Mesothelial cell of epicardium (in vitro differentiated cells): Measurements from ENCODE around the gene IL4I1. TPM values are rescaled to one million over a fixed set of nuclear protein-coding genes. Genes with fewer than 3 reads are reported as not detected.

Experiments used
- DNase-seq, 2 experiments: peaks; one replicate each; pipeline ENCODE4 v3.0.0; 2021; ENCODE audit warnings: low spot score in 2 of 2; ENCODE audit not compliant: unreplicated experiment in 2 of 2
- H3K27ac Mint-ChIP-seq: 2 replicates; pipeline ENCODE4 v1.8.0; 2021; ENCODE audit warnings: mixed read lengths
- H3K27me3 Mint-ChIP-seq: 2 replicates; pipeline ENCODE4 v1.8.0; 2021; ENCODE audit warnings: low read depth, mixed read lengths
- H3K36me3 Mint-ChIP-seq: 2 replicates; pipeline ENCODE4 v1.8.0; 2021; ENCODE audit warnings: mixed read lengths
- H3K4me1 Mint-ChIP-seq: 2 replicates; pipeline ENCODE4 v1.8.0; 2021; ENCODE audit warnings: mixed read lengths
- H3K4me3 Mint-ChIP-seq: 2 replicates; pipeline ENCODE4 v1.8.0; 2021; ENCODE audit warnings: mild to moderate bottlenecking, moderate library complexity, mixed read lengths
- H3K9me3 Mint-ChIP-seq: 2 replicates; pipeline ENCODE4 v1.8.0; 2021; ENCODE audit warnings: mixed read lengths
- CTCF ChIP-seq: fragments of 200-600 bp; sonication (generic); IDR thresholded peaks from one replicate; pipeline ENCODE4 v1.5.0; 2021; ENCODE audit warnings: antibody characterized with exemption; ENCODE audit not compliant: unreplicated experiment
- total RNA-seq: library from RNA; stranded (reverse); gene quantifications from 3 replicates; pipeline ENCODE4 v1.2.1, GENCODE V29; 2021

The IL4I1 gene
- total RNA-seq, 1 donor from 2014 or later, result 1.7 TPM

DNA sequence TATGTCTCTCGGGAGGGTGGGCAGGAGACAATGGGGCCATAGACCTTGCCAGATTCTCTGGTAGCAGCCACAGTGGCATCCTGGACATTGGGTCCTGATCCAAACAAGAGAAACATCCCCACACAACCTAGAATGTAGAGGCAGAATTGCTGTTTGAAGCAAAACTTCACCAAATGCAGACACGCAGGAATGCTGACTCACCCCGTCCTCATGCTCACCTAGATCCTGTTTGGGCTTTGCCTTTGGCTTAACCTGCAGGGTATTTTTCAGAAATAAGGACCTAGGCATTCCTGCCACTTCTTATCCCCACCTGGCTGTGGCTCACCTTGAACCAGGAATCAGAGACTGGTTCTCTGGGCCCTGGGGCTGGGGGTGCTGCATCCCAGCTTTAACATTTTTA lies 11.9 kb downstream of the IL4I1 start:
- H3K4me1 Mint-ChIP-seq, result no peaks in the 10 kb centered on the region
- no peak for DNase-seq
- H3K27ac Mint-ChIP-seq, result no peak overlapping the region
- H3K9me3 Mint-ChIP-seq, result no peaks in the 10 kb centered on the region
- H3K27me3 Mint-ChIP-seq, result peaks cover 2% of the 10 kb centered on the region
- H3K36me3 Mint-ChIP-seq, result peaks cover 44% of the 10 kb centered on the region
- no peak for TF ChIP-seq CTCF
- H3K4me3 Mint-ChIP-seq, result no peak overlapping the region

- Mint-ChIP-seq H3K4me3 (no peak overlapping the region), H3K27me3 (no peaks in the 10 kb centered on the region), H3K36me3 (peaks cover 46% of the 10 kb centered on the region), H3K27ac (no peak overlapping the region), H3K4me1 (peaks cover 2% of the 10 kb centered on the region), H3K9me3 (no peaks in the 10 kb centered on the region)
- DNase-seq, result no peak
- TF ChIP-seq CTCF, result no peak
Measured at GRCh38 chr19:49884109-49884508, 12.6 kb downstream of the IL4I1 start.

GRCh38 chr19:49883094-49883493 lies 13.6 kb downstream of the IL4I1 start:
- no peak for DNase-seq
- H3K36me3 Mint-ChIP-seq, result peaks cover 43% of the 10 kb centered on the region
- no peak for TF ChIP-seq CTCF
- peaks cover 12% of the 10 kb centered on the region for H3K4me1 Mint-ChIP-seq
- no peaks in the 10 kb centered on the region for H3K27me3 Mint-ChIP-seq
- no peak overlapping the region for H3K4me3 Mint-ChIP-seq
- H3K9me3 Mint-ChIP-seq, result no peaks in the 10 kb centered on the region
- H3K27ac Mint-ChIP-seq, result no peak overlapping the region

- no peak overlapping the region for H3K4me3 Mint-ChIP-seq
- no peak for DNase-seq
Measured at GRCh38 chr19:49882643-49883042, 14.0 kb downstream of the IL4I1 start.

GRCh38 chr19:49881672-49882394 lies 14.9 kb downstream of the IL4I1 start:
- DNase-seq, result no peak

More at GRCh38 chr19:49882643-49883042, 14.0 kb downstream of the IL4I1 start:
- Mint-ChIP-seq H3K27me3 (no peaks in the 10 kb centered on the region), H3K36me3 (peaks cover 43% of the 10 kb centered on the region), H3K27ac (no peak overlapping the region), H3K4me1 (peaks cover 14% of the 10 kb centered on the region), H3K9me3 (no peaks in the 10 kb centered on the region)
- no peak for TF ChIP-seq CTCF

More at GRCh38 chr19:49881672-49882394, 14.9 kb downstream of the IL4I1 start:
- H3K9me3 Mint-ChIP-seq, result no peaks in the 10 kb centered on the region
- peaks cover 14% of the 10 kb centered on the region for H3K4me1 Mint-ChIP-seq
- H3K36me3 Mint-ChIP-seq, result peaks cover 43% of the 10 kb centered on the region
- TF ChIP-seq CTCF, result no peak
- no peak overlapping the region for H3K4me3 Mint-ChIP-seq
- H3K27ac Mint-ChIP-seq, result no peak overlapping the region
- H3K27me3 Mint-ChIP-seq, result no peaks in the 10 kb centered on the region
